Fibroblast of pulmonary artery (primary cell): ENCODE measurements around the gene SLC24A4.

Source experiments
- DNase-seq: peaks from one replicate; pipeline ENCODE4 v3.0.0-alpha.2; 2010; ENCODE audit warnings: low read depth
- H3K4me3 ChIP-seq: replicated peaks from 2 replicates; pipeline ENCODE4 v1.5.1; 2011; ENCODE audit warnings: low read depth, mild to moderate bottlenecking, control low read depth, low read length, moderate library complexity
- TF ChIP-seq, protein P1 (sequence below): IDR thresholded peaks from 2 replicates; pipeline ENCODE4 v1.5.1; 2011; ENCODE audit warnings: mild to moderate bottlenecking, control low read depth, low read length, inconsistent platforms; ENCODE audit errors: missing control alignments

Gene SLC24A4

DNA sequence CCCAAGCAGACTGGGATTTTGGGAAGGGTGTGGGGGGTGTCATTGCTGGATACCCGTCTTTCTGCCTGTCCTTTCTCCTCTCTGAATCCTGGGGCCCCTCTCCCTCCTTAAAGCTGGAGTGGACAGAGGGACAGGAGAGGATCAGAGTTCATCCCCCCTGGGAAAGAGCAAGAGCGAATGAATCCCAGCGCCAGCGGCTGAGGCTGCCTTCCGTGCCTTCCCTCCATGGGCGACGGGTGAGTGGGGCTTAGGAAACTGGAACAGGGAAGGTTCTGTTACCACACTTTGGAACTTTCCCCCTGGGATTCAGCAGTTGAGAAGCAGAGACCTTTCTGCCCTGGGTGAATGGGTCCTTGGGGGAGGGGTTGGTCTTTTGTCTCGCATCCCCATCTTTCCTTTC, 174.4 kb downstream of the SLC24A4 start:
- DNase-seq = no peak
- TF ChIP-seq, protein P1, sequence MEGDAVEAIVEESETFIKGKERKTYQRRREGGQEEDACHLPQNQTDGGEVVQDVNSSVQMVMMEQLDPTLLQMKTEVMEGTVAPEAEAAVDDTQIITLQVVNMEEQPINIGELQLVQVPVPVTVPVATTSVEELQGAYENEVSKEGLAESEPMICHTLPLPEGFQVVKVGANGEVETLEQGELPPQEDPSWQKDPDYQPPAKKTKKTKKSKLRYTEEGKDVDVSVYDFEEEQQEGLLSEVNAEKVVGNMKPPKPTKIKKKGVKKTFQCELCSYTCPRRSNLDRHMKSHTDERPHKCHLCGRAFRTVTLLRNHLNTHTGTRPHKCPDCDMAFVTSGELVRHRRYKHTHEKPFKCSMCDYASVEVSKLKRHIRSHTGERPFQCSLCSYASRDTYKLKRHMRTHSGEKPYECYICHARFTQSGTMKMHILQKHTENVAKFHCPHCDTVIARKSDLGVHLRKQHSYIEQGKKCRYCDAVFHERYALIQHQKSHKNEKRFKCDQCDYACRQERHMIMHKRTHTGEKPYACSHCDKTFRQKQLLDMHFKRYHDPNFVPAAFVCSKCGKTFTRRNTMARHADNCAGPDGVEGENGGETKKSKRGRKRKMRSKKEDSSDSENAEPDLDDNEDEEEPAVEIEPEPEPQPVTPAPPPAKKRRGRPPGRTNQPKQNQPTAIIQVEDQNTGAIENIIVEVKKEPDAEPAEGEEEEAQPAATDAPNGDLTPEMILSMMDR = no peak
- H3K4me3 ChIP-seq = no peak overlapping the region

DNA sequence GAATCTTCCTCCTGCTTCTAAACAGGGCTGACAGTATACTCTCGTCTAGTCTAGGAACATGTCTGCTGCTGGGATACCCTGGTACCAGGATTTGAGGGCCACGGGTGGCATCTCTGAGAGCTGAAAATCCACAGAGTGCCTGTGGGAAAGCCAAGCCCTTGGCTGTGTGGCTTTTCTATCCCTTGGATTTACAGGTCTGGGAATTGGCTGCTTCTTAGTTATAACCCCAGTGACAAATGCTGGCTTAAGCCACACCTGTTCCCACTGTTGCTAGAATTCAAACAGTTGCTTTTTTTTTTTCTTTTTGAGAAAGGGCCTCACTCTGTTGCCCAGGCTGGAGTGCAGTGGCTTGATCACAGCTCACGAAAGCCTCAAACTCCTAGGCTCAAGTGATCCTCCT, 176.3 kb downstream of the SLC24A4 start:
- H3K4me3 ChIP-seq = no peak overlapping the region
- TF ChIP-seq, protein P1 = no peak
- no peak for DNase-seq

DNA sequence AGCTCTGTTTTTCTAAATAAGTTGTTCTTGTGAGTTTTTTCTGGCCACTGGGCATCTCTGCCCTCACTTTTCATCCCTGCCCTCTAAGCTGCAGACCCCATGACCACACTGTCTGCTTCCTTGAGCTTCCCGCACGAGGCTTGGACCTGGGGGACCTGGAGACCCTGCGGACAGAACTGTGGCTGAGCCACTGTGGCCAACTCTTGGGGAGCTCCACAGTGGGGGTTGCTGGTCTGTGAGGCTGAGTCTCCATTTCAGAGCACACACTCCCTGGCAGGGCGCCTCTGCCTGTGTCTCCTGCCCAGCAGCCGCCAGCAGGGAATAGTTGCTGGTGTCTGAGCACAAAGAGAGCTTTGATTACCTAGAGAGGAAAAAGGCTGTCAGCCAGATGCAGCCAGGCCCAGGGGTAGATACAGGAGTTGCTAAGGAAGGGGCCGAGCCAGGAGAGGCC, 177.6 kb downstream of the SLC24A4 start:
- no peak for DNase-seq
- no peak overlapping the region for H3K4me3 ChIP-seq
- TF ChIP-seq, protein P1 = no peak

GRCh38 chr14:92501891-92502351, 179.0 kb downstream of the SLC24A4 start:
- TF ChIP-seq, protein P1 = no peak
- DNase-seq = peak; percentile 61
- no peak overlapping the region for H3K4me3 ChIP-seq

GRCh38 chr14:92502541-92503286, 179.7 kb downstream of the SLC24A4 start:
- TF ChIP-seq, protein P1 = no peak
- no peak overlapping the region for H3K4me3 ChIP-seq
- no peak for DNase-seq

DNA sequence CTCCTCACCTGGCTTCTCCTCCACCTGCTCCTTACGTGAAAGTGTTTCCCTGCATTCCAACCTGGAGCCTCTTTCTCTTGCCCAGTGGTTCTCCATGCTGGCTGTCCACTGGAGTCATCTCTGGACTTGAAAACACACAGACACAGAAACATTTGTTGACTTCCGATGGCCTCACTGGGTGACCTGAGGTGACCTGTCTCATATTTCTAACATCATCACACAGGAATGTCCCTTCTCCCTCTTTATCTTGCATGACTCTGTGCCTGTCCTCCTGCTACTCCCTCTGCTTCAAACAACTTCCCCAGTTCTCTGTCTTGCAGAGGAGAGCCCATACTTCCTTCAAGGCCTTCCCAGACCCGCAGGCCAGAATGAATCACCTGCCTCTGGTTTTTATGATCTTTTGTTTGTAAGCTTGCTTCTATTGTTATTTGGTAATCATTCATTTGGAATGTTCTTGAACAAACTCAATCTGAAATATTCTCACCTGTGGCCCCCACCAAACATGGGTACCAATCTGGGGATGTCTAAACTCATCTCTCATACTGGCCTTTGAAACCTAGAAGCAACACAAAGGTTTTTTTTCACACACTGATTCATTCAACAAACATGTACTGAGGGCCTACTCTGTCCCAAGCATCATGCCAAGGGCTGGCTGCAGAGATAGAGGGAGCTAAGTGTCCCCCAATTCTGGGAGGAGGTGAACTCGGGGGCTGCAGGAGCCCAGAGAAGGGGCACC, 181.0 kb downstream of the SLC24A4 start:
- TF ChIP-seq, protein P1 = no peak
- H3K4me3 ChIP-seq = no peak overlapping the region
- DNase-seq = peak; percentile 57
